ENCODE results near the gene CHST8.

Gene CHST8

DNA sequence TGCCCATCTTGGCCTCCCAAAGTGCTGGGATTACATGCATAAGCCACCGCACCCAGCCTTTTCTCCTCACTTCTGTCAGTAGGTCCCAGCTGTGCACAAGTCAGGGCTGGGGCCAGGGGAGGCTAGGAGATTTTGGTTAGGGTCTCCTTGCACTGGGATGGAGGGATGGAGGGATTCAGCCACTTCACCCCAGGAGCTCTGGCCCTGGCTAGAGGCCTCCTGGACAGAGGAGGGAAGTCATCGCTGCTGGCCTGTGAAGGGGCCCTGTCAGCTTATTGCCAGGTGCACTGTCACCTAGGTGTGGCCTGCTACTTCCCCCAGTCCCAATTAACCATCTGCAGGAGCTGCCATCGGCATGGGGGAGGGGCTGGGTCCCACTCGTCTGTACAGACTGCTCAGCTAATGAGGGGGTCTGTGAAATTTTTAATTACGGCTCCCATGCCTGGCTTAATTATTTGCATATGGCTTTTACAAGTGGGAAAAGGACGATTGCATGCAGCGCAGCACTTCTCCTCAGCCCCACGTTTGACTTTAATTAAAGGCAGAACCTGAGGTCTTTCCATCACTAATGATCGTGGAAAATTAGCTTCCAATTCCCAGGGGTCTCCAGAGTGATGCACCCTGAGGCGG, 52.4 kb downstream of the CHST8 start:
- DNase-seq (ENCODE audit: low read depth), result no peak

DNA sequence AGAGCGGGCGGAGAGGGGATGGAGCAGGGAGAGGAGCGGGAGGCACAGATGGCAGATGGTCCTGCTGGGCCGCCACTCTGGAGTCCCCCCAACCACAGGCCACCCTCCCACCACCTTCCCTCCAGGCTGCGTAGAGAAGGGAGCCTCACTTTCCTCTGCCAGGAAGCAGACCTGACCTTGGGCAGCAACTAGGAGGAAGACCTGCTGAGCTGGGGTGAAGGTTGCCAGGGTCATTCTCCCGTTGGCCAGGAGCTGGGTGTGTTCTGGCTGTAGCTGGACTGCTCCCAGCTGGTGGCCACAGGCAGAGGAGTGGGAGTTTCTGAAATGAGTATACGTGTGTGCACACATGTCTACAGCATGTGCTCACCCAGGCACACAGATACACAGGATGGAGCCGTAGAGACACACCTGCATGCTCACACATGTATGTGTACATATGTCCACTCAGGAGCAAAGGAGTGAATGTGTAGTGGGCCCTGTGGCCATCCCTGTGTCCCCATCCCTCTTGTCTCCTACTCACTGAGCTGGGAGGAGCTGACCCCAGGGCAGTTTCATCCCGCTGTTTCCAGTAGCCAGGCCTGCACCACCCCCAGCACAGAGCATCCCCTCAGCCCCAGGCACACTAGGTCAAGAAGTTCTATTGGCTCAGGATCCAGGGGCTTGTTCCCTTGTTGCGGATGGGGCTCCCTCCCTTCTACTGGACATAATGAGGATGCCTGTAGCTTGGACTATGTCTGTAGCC, 53.0 kb downstream of the CHST8 start:
- DNase-seq (ENCODE audit: low read depth), result no peak

GRCh38 chr19:33675501-33676124, 53.9 kb downstream of the CHST8 start:
- DNase-seq (ENCODE audit: low read depth), result no peak

DNA sequence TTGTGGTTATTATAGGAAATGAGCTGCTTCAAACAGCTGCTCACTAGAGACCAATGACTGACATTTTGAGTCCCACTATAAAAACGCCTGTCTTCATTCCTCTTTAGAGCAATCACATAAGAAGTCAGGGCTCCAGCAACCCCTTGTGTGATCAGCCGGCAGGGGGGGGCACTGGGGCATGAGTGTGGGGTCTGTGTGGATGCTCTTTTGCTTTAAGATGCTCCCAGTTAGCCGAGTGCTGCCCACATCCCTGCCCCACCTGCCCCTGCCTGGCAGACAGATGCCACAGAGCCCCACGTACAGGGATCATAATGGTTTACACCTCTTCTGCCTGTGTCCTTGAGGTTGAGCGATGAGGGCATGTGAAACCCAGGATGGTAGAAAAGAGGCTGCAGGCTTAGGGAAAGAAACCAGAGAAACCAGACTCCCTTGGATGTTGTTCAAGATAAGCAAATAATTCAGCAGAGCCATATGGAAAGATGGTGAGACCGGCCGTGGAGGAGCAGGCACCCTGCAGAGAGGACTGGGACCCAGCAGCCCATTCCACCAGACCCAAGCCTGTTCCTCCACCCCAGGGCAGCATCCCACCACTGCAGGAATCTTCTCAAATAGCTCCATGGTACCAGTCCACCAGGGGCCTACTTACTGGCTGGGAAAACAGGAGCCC, 55.4 kb downstream of the CHST8 start:
- no peak for DNase-seq (ENCODE audit: low read depth)

DNA sequence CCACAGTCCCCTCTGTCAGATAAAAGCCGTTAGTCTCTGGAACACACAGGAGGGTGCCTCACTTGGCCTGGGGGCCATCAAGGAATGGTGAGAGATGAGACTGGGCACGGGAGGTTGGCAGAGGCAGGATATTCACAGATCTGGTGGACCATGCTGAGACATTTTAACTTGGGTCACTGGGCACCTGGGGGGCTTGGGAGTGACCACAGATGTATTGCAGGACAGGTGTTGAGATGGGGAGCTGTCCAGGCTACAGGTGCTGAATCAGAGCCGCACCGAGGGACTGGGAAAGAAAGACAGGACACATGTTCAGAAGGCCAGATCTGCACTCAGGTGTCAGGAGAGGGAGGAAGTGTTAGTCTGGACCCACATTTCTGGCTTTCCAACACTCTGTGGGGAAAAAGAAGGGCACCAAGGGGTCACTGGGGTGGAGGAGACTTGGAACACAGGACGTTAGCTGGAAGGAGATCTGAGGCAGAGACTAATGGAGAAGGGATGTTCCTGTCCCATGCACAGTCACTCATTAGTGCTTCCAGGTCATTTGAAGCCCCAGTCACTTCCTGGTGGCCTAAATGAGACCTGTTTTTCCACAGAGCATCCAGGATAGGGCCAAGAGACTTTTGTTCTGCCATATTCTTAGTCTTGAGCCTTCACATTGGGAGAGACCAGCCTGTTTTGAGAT, 56.1 kb downstream of the CHST8 start:
- DNase-seq (ENCODE audit: low read depth), result no peak

DNA sequence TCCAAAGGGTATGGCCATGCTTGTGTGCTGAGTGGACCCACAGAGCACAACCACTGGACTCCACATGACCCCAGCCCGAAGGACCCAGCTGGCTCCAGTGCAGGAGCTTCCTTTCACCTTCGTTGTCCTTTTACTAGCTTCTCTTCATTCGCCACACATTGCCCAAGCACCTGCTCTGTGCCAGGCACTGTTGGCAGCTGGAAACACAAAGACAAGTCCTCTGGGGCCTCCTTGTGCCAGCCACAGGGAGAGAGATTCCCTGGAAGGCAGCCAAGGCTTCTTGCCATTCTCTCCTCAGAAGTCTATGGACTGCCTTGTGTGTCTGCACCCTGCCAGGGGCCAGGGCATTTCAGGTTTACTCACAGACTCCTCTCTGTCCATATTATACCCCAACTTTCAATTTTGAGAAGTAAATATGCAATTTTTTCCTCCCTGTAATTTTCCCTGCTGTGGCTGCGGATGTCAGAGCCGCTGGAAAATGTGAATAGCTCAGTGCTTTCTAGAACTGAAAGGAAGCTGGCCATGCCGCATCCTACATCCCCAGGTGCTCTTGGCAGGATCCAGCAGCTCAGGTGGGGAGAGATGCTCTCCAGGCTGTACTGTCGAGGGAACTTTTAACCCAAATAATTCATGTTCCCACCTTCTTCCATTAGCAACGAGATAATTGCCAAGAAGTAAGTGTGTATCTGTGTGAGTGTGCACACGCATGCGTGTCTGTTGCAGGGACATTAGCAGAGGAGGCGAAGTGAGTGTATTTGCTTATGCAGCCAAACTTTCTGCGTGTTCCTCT, 57.2 kb downstream of the CHST8 start:
- no peak for DNase-seq (ENCODE audit: low read depth)

DNA sequence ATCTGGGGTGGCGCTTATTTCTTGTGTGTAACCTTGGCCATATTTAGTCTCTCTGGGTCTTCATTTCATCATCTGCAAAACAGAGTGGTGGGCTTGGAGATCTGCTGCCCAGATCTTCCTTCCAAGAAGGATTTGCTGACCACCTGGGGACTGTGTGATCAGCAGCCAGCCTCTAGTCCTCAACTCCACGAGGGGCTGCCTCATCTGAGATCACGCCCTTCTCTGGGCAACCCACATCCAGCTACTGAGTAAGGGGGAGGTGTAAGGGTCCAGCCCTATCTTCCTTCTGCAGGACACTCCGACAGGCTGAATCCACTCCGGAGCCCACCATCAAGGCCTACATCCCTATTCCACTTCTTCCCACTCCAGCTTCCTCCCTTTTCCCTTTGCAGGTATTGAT, 57.9 kb downstream of the CHST8 start:
- no peak for DNase-seq (ENCODE audit: low read depth)

- no peak for DNase-seq (ENCODE audit: low read depth)
Measured at GRCh38 chr19:33681081-33681680, 59.4 kb downstream of the CHST8 start.

DNA sequence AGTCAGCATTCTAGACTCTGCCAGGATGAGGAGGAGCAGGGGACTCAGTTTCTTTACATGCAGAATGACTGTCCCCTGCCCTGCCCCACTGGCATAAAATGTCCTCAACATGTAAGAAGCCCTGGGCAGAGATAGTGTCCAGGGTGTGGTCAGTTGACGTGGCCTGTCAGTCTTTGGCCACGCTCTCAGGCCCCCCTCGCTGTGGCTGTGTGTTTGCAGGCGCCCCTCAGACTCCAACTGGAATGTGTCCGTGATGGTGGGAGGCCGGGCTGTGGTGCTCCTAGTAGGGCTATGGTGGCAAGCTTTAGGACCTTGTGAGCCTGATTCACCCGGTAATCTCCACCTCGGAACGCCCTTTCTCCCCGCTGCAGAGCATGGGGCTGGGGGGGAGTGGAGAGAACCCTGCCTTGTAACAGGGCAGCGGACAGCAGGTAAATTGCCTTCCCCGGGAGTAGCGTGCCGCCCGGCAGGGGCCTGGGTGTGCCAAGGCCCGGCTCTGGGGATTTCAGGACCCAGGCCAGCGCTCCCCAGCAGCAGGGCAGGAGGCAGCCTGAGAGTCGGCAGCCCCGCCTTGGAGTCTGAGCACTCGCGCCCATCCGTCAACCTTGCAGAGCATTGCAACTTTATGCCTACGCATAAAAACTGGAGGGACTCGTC, 62.3 kb downstream of the CHST8 start:
- DNase-seq (ENCODE audit: low read depth), result no peak

DNA sequence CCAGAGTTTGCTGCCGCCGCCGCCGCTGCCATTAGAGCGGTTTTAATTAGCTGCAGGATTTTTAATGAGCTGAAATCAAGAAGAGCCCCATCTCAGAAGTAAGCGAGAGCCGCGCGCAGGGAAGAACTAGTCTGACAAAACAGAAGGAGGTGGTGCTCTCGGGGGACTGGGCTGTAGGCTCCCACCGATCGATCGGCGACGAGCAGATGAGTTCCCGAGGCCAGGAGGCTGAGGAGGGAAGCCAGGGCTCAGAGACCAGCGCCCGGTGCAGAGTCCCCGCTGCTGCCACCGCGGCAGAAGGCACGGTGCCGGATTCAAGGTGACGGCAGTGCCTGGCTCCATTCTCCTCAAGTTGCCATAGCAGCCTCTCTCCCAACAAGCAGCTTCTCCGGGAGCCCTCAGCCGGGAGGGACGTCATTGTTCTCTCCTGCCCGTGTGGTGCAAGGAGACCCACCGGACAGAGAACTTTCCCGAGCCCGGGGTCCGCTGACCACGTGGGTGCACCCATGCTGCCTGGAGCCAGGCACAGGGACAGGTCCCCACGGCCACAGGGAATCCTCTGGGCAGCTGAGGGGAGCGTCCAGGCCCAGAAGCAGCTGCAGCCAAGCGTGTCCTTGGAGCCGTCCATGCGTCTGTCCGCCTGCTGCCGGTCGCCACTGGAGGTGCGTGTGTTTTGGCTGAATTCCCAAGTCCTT, 62.9 kb downstream of the CHST8 start:
- no peak for DNase-seq (ENCODE audit: low read depth)

DNA sequence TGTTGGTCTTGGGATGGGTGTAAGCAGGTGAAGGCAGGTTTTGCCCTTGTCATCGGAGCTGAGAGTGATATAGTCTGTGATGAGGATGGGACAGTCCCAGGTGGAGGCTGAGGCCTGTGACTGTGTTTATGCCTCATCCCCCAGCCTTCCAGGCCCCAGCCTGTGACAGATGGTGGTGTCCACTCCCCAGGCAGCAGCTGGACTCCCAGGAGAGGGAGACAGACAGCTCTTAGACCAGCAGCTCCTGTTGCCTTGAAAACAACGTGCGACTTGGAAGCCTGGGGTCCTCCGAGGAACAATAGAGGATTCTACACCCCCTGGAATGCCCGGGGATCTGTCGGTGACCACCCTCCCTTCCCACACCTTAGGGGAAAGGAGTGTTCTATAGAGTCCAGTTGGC, 63.8 kb downstream of the CHST8 start:
- DNase-seq (ENCODE audit: low read depth), result no peak

- no peak for DNase-seq (ENCODE audit: low read depth)
Measured at GRCh38 chr19:33686262-33686661, 64.5 kb downstream of the CHST8 start.

DNA sequence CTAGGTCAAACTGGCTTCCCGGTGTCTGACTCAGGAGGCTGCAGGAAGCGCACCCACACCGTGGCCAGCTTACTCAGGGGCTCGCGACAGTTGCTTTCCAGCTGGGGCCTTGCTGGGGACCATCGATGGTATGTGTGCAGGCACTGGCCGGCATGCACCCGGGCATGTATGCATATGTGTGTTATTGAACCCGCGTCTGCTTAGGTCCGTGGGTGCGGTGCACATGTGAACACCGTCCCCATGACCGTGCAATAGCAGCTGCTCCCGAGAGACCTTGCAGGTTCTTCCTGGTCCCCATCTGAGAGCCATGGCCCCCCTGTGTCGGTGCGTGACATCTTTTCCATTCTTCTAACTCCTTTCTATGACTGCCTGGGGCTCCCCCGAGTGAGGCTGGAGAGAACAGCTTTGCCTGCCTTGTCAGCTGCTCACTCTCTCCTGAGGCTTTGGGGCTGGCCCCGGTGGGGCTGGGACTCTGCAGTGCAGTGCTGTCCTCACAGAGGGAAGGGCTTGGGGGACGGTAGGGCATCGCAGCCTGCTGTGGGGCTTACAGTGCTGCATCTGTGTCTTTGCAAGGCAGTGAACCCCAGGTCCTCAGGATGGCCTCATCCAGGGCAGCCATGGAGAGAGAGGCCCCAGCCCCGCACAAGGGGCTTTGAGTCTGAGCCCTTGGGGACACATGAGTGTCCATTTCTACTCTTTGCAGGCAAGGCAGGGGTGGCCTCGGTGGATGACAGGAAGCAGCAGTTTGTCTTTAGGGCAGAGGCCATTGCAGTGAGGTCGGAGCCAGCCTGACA, 65.1 kb downstream of the CHST8 start:
- no peak for DNase-seq (ENCODE audit: low read depth)

DNA sequence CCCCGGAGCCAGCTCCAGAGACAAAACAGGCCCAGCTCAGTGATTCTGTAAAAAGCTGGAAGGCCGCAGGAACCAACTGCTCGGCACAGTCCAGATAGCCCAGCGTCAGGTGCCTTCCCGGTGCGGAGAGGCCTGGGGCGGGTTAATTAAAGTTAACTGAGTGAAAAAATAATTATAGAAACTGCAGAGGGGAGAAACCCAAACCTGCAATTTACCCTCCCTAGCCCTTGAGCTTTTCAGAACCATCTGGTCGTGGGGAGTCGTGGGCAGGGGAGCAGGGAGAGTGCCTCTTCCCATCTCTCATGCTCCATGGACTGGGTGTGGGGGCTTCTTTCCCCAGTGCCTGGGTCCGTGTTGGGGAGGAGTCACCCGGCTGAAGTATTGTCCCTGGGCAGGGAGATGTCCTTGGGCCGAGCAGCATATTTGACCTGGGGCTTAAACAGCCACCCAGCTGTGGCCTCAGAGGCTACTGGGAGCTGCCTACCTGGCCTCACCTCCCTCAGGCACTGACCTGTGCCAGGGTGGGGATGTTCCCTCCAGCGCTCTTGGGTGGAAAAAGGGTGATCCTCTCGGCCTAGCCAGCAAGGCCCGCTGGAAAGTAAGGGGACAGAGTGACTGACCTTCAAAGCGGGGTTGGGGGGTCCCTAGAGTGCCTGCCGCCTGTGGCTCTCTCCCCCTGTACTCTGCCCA, 65.9 kb downstream of the CHST8 start:
- no peak for DNase-seq (ENCODE audit: low read depth)

GRCh38 chr19:33688171-33688992, 66.6 kb downstream of the CHST8 start:
- no peak for DNase-seq (ENCODE audit: low read depth)

DNA sequence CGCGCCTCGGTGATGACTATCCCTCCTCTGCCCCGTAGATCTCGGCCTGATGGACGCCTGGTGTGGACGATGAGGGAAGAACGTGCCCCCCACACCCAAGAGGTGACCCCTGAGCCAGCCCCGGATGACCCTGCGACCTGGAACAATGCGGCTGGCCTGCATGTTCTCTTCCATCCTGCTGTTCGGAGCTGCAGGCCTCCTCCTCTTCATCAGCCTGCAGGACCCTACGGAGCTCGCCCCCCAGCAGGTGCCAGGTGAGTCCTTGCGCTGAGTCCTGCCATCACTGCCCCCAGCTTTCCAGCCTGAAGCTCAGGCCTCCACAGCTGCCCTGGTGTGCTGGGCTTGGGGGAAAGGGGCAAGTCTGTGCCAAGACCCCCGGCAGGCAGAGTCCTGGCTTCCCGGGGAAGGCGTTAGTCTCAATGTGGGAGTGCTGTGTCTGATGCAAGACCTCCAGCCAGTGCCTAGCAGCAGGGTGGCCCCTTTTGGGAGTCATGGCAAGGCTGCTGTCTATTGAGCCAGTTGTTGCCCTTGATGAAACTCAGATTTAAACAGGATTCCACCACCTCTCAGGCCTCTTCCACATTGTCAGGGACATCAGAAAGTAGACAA, 67.5 kb downstream of the CHST8 start:
- no peak for DNase-seq (ENCODE audit: low read depth)

DNA sequence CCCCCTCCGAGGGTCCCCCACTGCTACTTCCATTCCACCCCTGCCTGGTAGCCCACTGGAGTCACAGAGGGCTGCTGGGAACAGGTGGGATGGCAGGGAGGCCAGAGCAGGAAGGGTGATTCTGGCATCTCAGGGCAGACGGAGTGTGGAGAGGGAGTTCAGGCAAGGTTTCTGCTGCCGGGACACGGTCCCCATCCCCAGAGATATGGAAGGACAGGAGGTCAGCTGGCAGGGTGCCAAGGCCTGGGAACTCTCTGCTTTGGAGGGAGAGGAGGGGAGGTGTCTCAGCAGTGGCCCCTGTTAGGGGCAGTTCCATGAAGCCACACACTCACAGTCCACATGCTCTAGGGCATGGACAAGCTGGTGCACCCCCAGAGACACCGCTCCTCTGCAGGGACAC, 68.1 kb downstream of the CHST8 start:
- DNase-seq (ENCODE audit: low read depth), result no peak

Measured in amniotic epithelial cell (primary cell).